ENCODE measurements around the gene BRAP.
"Not testable (repeated sequence)": the region's sequence is repeated elsewhere in the genome, so short reads cannot be mapped to it uniquely, and the experiment has no call there.

The BRAP gene, protein sequence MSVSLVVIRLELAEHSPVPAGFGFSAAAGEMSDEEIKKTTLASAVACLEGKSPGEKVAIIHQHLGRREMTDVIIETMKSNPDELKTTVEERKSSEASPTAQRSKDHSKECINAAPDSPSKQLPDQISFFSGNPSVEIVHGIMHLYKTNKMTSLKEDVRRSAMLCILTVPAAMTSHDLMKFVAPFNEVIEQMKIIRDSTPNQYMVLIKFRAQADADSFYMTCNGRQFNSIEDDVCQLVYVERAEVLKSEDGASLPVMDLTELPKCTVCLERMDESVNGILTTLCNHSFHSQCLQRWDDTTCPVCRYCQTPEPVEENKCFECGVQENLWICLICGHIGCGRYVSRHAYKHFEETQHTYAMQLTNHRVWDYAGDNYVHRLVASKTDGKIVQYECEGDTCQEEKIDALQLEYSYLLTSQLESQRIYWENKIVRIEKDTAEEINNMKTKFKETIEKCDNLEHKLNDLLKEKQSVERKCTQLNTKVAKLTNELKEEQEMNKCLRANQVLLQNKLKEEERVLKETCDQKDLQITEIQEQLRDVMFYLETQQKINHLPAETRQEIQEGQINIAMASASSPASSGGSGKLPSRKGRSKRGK

DNA sequence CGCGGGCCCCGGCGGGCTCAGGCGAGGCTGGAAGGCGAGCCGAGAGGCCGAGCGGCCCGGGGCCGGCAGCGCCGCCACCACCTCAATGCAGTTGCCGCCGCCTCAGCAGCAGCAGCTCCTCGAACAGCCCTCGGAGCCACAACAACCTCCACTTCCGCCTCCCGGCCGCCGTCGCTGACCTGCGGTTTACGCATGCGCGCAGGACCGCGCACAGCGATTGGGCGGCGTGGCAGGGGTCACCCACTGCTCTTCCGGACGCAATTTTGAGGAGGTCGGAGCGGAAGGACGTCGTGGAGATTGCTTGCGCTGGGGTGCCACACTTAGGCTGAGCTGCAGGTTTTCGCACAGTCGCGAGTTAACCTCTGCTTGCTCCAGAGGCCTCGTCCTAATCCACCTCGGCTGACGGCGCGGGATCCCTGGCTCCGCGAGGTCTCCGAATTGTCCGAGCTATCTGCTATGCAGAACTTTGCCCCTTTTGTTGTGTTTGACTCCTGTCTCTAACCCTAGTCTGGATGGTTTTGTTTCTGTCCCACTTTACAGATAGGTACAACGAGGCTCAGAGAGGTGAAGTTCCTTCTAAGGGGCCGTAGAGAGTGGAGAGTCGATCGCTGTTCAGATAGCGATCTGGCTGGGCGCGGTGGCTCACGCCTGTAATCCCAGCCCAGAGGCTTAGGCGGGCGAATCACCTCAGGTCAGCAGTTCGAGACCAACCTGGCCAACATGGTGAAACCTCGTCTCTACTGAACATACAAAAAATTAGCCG is at the start of gene BRAP, which contains the start of gene ACAD10:
BRAP (minus strand) TSS at position 146 of the 763 bp plus-strand sequence. CDS start 164 bp downstream, outside the sequence.
ACAD10 (plus strand) TSS at position 243 of the 763 bp plus-strand sequence. CDS start 6,657 bp downstream, outside the sequence.
- DNase-seq: peak; percentile 97

DNA sequence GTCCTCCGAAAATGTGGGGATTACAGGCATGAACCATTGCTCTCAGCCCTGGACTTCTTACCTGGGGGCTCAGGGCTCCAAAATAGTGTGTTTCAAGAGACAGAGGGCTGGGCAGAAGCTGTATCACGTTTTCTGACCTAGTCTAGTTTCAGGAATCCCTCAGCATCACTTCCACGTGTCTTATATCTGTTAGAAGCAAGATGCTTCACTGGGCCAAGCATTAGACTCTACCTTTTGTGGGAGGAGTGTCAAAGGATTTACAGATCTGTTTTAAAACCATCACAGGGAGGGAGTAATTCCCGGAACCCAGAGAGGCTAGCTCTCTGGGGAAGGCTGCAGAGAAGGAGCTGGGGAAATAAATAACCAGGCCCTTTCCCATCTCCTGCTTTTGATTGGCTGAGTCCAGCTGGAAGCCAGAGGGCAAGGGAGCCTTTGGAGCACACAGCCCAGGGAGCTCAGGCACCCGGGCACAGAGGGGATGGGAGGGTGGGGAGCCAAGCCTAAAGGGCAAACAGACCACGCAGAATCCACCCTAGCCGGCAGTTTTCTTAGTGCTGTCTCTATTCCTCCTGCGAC is 47.7 kb upstream of the BRAP start:
- DNase-seq: no peak

DNA sequence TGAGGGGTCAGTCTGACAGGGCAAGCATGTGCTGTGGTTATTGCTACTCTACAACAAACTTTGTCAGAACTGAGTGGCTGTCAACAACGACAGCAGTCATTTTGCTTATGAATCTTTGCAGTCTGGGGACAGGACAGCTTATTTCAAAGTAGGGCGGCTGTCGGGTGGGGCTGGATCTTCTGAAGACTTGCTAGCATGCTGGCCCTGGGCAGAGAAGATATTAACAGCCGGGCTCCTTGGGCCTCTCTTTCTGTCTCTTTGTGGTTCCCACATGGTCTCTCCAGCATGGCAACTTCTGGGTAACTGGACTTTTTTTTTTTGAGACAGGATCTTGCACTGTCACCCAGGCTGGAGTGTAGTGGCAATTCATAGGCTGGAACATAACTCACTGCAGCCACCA is 47.0 kb upstream of the BRAP start:
- no peak for DNase-seq

DNA sequence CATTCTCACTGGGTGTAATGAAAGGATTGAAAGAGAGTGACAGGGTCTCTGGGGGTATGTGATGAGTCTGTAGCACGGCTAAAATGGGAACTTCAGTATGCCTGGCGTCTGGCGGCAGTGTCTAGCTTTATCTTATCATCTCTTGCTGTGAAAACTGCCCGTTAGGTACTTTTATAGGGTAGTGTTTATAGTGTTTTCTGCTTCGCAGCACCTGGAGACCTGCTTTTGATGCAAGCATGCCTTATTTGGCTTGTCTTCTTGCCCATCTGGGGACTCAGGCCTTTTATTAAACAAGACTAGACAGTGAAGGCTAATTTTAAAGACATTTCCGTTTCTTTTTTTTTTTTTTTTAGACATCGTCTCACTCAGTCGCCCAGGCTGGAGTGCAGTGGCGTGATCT is 44.7 kb upstream of the BRAP start:
- no peak for DNase-seq

DNA sequence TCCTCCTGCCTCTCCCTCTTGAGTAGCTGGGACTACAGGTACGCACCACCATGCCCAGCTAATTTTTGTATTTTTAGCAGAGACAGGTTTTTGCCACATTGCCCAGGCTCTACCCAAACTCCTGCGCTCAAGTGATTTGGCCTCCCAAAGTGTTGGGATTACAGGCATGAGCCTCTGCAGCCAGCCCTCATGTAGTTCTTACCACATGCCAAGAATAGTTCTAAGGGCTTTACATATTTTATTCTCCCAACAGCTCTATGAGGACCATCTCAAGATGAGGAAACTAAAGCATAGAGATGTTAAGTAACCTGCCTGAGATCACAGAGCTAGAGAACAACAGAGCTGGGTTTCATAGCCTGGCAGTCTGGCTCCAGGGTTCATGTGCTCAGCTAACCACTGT is 43.0 kb upstream of the BRAP start:
- no peak for DNase-seq

DNA sequence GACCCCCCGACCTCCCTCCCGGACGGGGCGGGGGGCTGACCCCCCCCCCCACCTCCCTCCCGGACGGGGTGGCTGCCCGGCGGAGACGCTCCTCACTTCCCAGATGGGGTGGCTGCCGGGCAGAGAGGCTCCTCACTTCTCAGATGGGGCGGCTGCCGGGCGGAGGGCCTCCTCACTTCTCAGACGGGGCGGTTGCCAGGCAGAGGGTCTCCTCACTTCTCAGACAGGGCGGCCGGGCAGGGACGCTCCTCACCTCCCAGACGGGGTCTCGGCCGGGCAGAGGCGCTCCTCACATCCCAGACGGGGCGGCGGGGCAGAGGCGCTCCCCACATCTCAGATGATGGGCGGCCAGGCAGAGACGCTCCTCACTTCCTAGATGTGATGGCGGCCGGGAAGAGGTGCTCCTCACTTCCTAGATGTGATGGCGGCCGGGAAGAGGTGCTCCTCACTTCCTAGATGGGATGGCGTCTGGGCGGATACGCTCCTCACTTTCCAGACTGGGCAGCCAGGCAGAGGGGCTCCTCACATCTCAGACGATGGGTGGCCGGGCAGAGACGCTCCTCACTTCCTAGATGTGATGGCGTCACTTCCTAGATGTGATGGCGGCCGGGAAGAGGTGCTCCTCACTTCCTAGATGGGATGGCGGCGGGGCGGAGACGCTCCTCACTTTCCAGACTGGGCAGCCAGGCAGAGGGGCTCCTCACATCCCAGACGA is 38.0 kb upstream of the BRAP start:
- not testable (repeated sequence) for DNase-seq

DNA sequence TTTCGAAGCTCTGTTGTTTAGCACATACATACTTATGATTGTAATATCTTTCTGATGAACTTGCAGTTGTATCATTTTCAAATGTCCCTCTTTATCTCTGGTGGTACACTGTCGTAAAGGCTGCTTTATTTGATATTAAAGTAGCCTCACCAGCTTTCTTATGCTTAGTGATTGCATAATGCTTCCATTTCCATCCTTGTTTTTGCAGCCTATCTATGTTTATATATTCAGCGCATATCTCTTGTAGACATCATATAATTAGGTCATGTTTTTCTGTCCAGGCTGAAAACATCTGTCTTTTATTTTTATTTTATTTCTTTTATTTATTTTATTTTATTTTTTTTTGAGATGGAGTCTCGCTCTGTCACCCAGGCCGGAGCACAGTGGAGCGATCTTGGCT is 34.7 kb upstream of the BRAP start:
- no peak for DNase-seq

DNA sequence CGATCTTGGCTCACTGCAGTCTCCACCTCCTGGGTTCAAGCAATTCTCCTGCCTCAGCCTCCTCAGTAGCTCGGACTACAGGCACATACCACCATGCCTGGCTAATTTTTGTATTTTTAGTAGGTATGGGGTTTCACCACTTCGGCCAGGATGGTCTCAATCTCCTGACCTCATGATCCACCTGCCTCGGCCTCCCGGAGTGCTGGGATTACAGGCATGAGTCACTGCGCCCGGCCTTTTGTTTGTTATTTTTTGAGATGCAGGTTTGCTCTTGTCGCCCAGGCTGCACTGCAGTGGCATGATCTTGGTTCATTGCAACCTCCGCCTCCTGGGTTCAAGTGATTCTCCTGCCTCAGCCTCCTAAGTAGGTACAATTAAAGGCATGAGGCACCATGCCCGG is 33.6 kb upstream of the BRAP start:
- DNase-seq: not testable (repeated sequence)

DNA sequence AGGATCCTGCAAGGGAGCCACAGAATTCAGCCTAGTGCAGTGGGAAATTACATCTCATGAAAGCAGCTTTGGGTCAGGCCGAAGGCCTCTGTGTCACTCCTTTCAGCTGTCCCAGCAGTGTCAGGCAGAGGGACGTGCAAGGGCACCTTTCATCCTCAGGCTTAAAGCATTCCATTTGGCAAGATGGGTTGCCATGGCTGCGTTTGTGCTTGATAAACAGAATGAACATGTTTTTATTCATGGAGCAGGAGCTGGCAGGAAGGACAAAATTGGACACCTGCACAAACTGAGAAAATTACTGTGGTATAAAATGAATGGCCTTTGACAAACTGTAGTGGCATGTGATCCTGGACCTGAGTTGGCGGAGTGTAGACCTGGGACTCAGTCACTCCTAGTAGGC is 29.5 kb upstream of the BRAP start:
- no peak for DNase-seq

DNA sequence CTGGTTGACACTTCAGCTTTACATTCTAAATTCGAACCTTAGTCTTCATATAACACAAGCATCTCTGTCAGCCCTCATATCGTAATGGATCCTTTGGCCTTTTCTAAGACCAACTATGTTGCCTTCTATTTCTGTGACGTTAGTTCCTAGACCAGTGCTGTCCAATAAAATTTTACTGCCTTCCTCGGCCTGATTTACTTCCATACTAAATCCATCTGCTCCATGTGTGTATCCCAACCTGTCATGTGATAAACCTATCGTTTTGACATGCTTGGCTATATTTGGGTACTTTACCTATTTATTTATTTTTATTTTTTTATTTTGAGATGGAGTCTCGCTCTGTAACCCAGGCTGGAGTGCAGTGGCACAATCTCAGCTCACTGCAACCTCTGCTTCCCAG is 20.4 kb upstream of the BRAP start:
- DNase-seq: no peak

DNA sequence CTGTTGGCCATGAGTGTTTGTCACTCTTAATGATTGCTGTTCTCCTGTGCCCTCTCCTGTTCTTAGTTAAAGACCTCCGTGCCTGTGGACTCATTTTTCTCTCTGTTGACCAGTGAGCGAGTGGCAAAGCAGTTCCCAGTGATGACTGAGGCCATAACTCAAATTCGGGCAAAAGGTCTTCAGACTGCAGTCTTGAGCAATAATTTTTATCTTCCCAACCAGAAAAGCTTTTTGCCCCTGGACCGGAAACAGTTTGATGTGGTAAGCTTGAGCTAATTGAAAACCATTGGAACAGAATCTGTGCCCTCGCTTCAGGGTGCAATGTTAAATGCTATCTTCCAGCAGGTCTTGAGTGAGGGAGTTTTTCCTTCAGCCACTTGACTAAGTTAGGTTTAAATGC is 19.9 kb upstream of the BRAP start:
- DNase-seq: no peak

DNA sequence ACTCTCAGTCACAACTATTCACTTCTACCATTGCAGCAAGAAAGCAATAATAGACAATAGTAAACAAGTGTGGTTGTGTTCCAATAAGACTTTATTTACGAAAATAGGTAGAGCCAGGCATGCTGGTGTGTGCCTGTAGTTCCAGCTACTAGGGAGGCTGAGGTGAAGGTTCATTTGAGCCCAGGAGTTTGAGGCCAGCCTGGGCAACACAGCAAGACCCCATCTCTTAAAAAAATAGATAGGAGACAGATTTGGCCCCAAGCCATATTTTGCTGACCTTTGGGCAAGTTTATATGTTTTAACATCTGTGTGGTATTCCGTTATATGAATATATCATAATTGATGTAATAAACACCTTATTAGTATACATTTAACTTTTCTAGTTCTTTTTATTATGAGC is 14.2 kb upstream of the BRAP start:
- DNase-seq: no peak

DNA sequence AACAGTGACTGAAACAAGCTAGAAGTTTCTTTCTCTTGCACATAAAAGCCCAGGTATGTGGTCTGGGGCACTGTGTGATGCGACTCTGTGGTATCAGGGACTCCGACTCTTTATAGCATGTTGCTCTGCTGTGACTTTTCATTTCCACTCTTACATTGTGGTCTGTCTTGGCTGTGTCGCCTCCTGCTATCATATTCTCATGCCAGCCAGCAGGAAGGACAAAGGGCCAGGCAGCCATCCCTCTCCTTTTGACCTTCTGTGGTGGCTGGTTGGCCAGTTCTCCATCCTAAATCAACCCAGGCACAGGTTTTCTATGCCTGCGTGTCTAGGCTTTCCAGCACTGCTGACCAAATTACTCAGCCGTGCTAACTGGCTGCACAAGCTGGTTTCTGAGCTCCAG is 8.1 kb upstream of the BRAP start:
- no peak for DNase-seq

DNA sequence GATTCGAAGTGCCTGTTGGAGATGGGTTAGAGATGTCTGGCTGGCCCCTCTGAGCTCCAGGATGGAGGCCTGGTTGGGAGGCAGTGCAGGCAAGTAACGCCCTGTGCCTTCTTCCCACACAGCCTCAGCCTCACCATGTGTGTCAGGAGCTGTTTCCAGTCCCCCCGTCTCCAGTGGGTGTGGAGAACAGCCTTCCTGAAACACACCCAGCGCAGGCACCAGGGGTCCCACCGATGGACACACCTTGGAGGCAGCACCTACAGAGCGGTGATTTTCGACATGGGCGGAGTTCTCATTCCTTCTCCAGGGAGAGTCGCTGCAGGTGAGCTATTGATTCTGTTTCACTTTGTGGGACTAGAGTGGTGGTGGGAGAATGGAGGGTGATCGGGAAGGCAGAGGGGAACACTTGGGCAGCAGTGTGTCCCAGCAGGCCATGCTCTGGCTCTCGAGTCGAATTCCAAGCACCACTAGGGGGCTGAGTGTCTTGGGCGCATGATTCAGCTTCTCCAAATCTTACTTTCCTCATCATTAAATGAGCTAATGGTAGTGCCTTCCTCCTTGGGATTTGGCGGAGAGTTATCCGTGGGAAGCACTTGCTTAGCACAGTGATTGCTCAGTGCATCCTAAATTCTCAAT is 6.9 kb upstream of the BRAP start:
- no peak for DNase-seq

DNA sequence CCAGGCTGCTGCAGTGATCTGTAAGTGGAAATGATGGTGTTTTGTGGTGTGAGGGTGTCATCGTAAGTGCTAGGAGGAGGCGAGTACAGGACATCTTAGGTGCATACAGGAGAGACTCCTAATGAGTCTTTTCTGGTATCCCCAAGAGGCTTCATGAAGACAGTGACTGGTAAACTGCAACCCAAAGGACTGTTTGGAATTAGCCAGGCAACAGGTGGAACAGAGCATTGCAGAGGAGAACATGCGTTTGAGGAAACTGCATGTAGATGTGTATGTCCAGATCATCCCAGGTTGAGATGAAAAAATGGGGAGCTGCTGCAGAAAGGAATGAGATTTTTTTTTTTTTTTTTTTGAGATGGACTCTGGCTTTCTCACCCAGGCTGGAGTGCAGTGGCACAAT is 5.5 kb upstream of the BRAP start:
- DNase-seq: no peak

DNA sequence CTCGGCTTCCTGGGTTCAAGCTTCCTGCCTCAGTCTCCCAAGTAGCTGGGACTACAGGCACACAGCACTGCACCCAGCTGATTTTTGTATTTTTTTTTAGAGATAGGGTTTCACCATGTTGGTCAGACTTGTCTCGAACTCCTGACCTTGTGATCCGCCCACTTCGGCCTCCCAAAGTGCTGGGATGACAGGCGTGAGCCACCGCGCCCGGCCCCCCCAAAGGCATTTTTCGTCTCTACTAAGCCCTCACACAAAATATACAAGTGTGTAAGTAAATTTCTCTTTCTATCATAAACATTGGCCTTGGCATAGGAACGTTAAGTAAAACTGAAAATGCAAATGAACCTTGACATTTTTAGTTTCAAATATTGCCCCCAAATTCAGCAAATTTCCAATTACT is 2.2 kb upstream of the BRAP start:
- DNase-seq: no peak

DNA sequence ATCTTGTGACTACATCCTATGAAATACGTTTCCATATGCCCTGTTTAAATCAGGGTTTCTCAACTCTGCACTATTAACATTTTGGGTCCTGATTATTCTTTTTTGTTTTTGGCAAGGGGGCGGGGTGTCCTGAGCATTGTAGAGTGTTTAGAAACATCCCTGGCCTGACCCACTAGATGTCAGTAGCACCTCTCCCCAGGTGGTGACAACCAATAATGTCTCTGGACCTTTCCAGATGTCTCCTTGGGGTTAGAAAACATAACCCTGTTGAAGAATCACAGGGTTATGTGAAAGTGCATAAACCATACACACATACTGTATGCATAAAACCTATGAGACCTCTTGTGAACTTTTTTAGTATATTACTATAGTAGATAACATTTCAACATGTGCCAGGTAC is 1.5 kb upstream of the BRAP start:
- DNase-seq: no peak

DNA sequence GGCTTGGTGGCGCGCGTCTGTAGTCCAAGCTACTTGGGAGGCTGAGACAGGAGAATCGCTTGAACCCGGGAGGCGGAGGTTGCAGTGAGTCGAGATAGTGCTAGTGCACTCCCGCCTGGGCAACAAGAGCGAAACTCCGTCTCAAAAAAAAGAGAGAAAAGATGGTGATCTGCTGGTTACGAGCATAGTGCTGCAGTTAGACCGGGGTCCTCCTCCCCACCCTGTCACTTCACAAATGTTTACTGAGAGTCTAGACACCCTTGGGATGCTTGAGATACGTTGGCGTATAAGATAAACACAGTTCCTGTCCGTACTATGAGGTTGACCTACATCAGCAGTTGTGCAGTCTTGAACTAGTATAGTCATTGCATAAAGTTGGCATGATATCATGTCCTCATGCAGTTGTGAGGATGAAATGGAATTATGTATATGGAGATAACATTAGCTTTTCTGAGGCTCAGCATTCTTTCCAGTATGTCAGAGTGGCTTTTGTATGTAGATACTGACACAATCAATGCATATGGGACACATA is 884 bp upstream of the BRAP start:
- DNase-seq: no peak

DNA sequence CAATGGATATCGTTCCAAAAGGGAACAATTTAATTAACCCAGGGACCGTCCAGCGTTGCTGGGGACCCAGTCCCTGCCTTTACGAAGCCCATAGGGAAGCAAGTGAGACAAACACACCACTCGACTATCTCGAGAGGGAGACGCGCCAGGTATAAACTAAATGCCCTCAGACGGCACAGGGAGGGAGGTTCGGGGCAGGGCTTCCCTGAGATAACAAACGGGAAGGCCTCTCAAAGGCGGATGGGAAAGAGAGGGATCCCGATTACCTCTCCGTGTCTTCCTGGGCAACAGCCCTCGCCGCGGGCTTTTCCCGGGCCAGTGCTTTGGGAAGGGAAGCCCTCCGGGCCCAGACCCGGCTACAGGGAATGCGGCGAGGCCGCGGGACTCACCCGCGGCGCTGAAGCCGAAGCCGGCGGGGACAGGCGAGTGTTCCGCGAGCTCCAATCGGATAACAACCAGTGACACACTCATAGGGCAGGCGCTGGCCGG is 390 bp downstream of the BRAP start:
- no peak for DNase-seq

DNA sequence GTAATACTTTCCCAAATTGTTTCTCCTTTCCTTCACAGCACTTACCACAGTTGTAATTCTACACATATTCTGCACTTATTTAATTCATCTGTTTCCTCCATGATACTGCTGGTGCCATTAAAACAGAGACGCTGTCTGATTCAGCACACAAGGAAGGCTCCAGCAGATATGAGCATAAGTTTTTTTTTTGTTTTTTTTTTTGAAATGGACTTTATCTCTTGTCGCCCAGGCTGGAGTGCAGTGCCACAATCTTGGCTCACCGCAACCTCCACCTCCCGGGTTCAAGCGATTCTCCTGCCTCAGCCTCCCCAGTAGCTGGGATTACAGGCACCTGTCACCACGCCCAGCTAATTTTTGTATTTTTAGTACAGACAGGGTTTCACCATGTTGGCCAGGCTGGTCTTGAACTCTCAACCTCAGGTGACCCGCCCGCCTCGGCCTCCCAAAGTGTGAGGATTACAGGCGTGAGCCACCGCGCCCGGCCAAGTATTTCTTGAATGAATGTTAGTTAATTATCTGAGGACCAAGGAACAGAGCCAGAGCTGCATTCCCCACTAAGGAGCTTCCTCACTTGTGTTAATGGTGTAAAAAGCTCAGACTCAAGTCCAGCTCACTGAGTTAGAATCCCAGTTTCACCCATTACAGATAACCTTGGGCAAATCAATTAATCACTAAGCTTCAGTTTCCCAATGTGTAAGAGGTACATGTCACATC is 1.1 kb downstream of the BRAP start:
- DNase-seq: not testable (repeated sequence)

DNA sequence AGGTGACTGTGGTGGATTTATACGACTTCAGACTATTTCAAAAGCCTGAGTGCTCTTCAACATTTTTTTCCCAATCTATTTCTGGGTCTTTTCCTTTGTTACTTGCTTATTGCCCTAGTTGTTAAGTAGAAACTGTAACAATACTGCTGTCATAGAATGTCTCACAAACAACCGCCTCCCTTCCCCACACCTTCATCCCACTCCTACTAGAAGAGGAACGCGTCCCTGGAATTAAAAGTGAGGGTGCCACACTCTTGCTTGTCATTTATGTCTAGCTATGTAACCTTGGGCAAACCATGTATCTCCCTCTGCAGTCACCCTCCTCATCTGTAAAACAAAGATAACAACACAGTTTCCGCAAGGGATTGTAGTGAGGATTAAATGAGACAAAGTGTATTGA is 8.6 kb downstream of the BRAP start:
- DNase-seq: no peak
